Measurements from ENCODE around the gene MSLN.

DNA sequence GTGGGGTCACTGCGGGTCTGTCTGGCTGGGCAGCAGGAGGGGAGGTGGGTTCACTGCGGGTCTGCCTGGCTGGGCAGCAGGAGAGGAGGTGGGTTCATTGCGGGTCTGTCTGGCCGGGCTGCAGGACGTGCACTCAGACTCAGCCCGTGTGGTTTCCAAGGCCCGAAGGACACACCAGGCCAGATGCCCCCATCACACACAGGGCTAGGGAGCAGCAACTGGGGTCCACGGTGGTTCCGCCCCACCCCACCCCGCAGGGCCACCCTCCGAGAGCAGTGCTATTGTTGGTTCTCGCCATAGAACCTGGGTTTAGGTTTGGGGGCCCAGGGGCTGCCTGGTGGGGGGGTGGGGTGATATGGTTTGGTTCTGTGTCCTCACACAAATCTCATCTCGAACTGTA, 13.9 kb upstream of the MSLN start:
- TF ChIP-seq, protein P1, sequence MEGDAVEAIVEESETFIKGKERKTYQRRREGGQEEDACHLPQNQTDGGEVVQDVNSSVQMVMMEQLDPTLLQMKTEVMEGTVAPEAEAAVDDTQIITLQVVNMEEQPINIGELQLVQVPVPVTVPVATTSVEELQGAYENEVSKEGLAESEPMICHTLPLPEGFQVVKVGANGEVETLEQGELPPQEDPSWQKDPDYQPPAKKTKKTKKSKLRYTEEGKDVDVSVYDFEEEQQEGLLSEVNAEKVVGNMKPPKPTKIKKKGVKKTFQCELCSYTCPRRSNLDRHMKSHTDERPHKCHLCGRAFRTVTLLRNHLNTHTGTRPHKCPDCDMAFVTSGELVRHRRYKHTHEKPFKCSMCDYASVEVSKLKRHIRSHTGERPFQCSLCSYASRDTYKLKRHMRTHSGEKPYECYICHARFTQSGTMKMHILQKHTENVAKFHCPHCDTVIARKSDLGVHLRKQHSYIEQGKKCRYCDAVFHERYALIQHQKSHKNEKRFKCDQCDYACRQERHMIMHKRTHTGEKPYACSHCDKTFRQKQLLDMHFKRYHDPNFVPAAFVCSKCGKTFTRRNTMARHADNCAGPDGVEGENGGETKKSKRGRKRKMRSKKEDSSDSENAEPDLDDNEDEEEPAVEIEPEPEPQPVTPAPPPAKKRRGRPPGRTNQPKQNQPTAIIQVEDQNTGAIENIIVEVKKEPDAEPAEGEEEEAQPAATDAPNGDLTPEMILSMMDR (conservative IDR thresholded peaks at IDR 0.05; ENCODE audit: low read depth, low read length) = no peak
- TF ChIP-seq EZH2 (IDR thresholded peaks at IDR 0.05; ENCODE audit: low read length, unreplicated experiment) = no peak

All from PC-3 (cell line).